Right lobe of liver (tissue), 4 donors: ENCODE measurements around the gene GATD1.
"Not testable (repeated sequence)": the region's sequence is repeated elsewhere in the genome, so short reads cannot be mapped to it uniquely, and the experiment has no call there.

ENCODE experiments used
- CTCF ChIP-seq, 4 donors: fragments of 200-600 bp in 3 of 4; fragments of 450-650 bp in 1 of 4; IDR thresholded peaks; one replicate each; pipeline versions ENCODE4 v1.5.1 to v1.8.0; 2016 to 2022; ENCODE audit warnings: antibody characterized with exemption in 4 of 4, mild to moderate bottlenecking in 2 of 4
- POLR2A ChIP-seq: fragments of 450-650 bp; IDR thresholded peaks from one replicate; pipeline ENCODE4 v1.6.1; 2017; ENCODE audit warnings: antibody characterized with exemption, mild to moderate bottlenecking
- donor health status: DM: no; HTN: no; CAD: no.
- donor health status: DM: no; HTN: no; CAD: no.
- donor health status: DM: no; HTN: yes; CAD: no.

GRCh38 chr11:737899-738298 is 39.4 kb downstream of the GATD1 start:
- TF ChIP-seq CTCF (IDR thresholded peaks at IDR 0.05); POLR2A: not testable (repeated sequence)
